ENCODE results near the gene WDR86. TPM values are rescaled to one million over a fixed set of nuclear protein-coding genes. Genes with fewer than 3 reads are reported as not detected.
A peak's percentile ranks its signal among the peaks of the same experiment; 100 is the strongest.

Gene WDR86
- polyA plus RNA-seq, 2 of the 4 experiments (the other 2 are of a cell fraction), result 0.17 to 0.19 TPM

DNA sequence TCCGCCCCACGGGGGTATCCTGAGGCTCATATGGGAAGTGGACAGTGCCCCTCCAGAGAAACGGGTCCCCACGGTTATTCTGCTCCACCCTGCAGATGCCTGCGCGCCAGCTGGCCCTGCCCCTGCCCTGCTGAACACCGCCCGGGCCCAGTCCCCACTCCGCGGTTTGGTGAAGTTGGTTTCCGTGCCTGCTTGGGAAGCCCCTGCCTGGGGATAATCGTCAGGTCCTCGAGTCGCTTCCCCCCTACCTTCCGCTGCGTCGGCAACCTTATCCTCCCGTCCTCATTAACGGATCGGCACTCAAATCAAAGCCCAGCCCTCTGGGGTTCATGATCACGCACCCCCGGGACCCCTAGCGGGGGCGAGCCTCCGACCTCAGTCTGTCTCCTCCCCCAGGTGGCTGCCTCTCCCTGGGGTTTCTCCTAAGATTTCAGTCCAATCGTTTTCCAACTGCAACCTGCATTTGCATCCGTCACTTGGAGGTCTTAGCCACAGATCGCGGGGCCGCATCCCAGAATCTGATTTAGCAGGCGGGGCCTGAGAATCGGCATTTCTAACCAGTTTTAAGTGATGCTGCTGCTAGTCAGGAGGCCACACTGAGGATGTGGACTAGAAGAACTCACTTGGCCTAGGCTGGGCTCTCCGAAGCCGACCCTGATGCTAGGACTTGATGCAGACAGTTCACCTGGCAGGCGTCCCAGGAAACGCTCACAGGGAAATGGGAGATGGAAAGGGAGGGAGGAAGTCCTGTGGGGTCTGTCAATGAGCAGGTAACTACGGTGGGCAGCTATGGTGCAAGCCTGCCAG, 27.6 kb downstream of the WDR86 start (continued):
- TF ChIP-seq, protein P1, sequence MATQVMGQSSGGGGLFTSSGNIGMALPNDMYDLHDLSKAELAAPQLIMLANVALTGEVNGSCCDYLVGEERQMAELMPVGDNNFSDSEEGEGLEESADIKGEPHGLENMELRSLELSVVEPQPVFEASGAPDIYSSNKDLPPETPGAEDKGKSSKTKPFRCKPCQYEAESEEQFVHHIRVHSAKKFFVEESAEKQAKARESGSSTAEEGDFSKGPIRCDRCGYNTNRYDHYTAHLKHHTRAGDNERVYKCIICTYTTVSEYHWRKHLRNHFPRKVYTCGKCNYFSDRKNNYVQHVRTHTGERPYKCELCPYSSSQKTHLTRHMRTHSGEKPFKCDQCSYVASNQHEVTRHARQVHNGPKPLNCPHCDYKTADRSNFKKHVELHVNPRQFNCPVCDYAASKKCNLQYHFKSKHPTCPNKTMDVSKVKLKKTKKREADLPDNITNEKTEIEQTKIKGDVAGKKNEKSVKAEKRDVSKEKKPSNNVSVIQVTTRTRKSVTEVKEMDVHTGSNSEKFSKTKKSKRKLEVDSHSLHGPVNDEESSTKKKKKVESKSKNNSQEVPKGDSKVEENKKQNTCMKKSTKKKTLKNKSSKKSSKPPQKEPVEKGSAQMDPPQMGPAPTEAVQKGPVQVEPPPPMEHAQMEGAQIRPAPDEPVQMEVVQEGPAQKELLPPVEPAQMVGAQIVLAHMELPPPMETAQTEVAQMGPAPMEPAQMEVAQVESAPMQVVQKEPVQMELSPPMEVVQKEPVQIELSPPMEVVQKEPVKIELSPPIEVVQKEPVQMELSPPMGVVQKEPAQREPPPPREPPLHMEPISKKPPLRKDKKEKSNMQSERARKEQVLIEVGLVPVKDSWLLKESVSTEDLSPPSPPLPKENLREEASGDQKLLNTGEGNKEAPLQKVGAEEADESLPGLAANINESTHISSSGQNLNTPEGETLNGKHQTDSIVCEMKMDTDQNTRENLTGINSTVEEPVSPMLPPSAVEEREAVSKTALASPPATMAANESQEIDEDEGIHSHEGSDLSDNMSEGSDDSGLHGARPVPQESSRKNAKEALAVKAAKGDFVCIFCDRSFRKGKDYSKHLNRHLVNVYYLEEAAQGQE (IDR thresholded peaks at IDR 0.05), result no peak
- TF ChIP-seq HDAC2 (IDR thresholded peaks at IDR 0.05), result no peak
- no peak for TF ChIP-seq FOSL2 (IDR thresholded peaks at IDR 0.05)
- TF ChIP-seq FOSL2 (CRISPR knock-in tag; IDR thresholded peaks at IDR 0.05), result no peak
- no peak for TF ChIP-seq POLR2A (IDR thresholded peaks at IDR 0.05; ENCODE audit: low read length)

GRCh38 chr7:151381348-151382078, 28.3 kb downstream of the WDR86 start:
- FAIRE-seq, result no peak
- Histone ChIP-seq H3K9me3 (no peaks in the 10 kb centered on the region), H3K4me3 (peak overlapping the region; percentile 18; the same call in 2 of the 3 replicates), H3K4me2 (peak overlapping the region; percentile 57), H3K27ac (no peak overlapping the region; a peak in 1 of 6 replicates), H3K4me1 (0 out of 3 replicates have a peak, but pooled peaks cover 5% of the 10 kb centered on the region)
- ChIA-PET CTCF (interaction anchor here (1.2 to 21.5 kb wide), 3 partner anchors 13 to 66 kb away, joined by 4 to 438 read pairs (median 24); partner anchors contain the start of gene CRYGN), POLR2A (no interaction called here)
- TF ChIP-seq MAFK (IDR thresholded peaks at IDR 0.05; ENCODE audit: partially characterized antibody) (no peak), CHD2 (IDR thresholded peaks at IDR 0.05; ENCODE audit: low read length, partially characterized antibody) (no peak), POLR2A (IDR thresholded peaks at IDR 0.05; ENCODE audit: low read length) (no peak), NPAS2 (CRISPR knock-in tag; IDR thresholded peaks at IDR 0.05; ENCODE audit: borderline replicate concordance) (no peak), GATA3 (IDR thresholded peaks at IDR 0.05; ENCODE audit: borderline replicate concordance) (no peak), HOXB5 (CRISPR knock-in tag; IDR thresholded peaks at IDR 0.05) (no peak), MYC (IDR thresholded peaks at IDR 0.05; ENCODE audit: borderline replicate concordance, low read length) (no peak), RAD21 (conservative IDR thresholded peaks at IDR 0.05 in 1 of 2, IDR thresholded peaks at IDR 0.05 in 1 of 2) (no peak), FOXS1 (CRISPR knock-in tag; IDR thresholded peaks at IDR 0.05) (no peak), TP53 (CRISPR knock-in tag; IDR thresholded peaks at IDR 0.05) (no peak), CTCF (IDR thresholded peaks at IDR 0.05) (no peak), CHD4 (IDR thresholded peaks at IDR 0.05; ENCODE audit: borderline replicate concordance) (no peak), HDAC2 (IDR thresholded peaks at IDR 0.05) (no peak), E2F6 (IDR thresholded peaks at IDR 0.05; ENCODE audit: borderline replicate concordance, low read depth) (no peak), EHMT2 (IDR thresholded peaks at IDR 0.05; ENCODE audit: low read depth) (no peak), HEYL (CRISPR knock-in tag; IDR thresholded peaks at IDR 0.05) (no peak), ELK1 (IDR thresholded peaks at IDR 0.05; ENCODE audit: low read depth, low read length) (no peak), BHLHE40 (IDR thresholded peaks at IDR 0.05; ENCODE audit: low read depth, low read length) (no peak)
- WGBS (ENCODE audit: missing lambda C conversion rate), result 66% methylated on average over 47 of the region's 83 CpGs
- DNase-seq (ENCODE audit: low read depth in 1 of 2, low spot score in 1 of 2), result no peak
- ATAC-seq, result peak in 1 of 2 experiments; percentile 16; a peak in 3 of 6 replicates

Data from A549 (cell line).